Stimulated activated CD8-positive, alpha-beta memory T cell treated with anti-CD3 and anti-CD28 coated beads, Interleukin-7, amount 100 ng/mL, for 48 hours (primary cell): ENCODE data around the gene ARHGEF28.

Experiments used
- DNase-seq, 2 donors: peaks; one replicate each; pipeline ENCODE4 v3.0.0-alpha.2; 2020; ENCODE audit warnings: low read depth in 1 of 2; ENCODE audit errors: extremely low read depth in 1 of 2

The ARHGEF28 gene

DNA sequence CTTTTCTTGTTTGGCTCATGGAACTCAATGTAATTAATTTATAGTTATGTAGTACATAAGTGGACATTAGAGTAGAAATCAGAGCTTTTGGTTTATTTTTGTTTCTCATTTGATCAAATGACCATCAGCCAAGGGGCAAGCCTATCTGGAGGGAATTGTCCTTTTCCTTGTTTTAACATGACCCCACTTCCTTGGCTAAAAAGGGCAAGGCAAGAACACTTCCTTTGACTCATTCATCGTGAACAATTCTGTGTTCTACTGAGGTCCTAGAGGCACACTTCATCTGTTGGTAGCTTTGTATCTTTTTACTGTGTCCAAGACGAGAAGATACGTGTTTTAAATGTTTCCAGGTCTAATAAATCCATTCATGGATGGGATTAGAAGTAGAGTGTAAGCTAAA, 148.9 kb downstream of the ARHGEF28 start:
- DNase-seq: no peak

GRCh38 chr5:73776405-73776804, 150.4 kb downstream of the ARHGEF28 start:
- DNase-seq: no peak

DNA sequence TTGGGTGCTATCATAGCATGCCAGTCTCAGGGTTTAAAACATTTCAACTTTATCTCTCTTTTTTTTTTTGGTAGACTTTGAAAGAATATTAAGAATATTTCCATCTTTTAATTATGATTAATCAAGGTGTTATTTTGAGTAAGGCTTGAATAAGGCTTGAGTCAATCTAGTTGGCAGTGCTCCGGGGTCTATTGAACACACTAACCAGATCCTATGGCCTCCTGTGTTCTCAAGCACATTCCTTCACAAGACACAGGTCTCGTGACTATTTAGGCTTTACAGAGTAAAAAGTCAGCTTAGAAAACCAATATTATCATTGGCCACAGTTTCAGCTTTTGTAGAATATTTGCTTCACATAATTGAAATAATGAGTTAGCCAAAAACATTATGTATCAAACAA, 151.2 kb downstream of the ARHGEF28 start:
- no peak for DNase-seq

DNA sequence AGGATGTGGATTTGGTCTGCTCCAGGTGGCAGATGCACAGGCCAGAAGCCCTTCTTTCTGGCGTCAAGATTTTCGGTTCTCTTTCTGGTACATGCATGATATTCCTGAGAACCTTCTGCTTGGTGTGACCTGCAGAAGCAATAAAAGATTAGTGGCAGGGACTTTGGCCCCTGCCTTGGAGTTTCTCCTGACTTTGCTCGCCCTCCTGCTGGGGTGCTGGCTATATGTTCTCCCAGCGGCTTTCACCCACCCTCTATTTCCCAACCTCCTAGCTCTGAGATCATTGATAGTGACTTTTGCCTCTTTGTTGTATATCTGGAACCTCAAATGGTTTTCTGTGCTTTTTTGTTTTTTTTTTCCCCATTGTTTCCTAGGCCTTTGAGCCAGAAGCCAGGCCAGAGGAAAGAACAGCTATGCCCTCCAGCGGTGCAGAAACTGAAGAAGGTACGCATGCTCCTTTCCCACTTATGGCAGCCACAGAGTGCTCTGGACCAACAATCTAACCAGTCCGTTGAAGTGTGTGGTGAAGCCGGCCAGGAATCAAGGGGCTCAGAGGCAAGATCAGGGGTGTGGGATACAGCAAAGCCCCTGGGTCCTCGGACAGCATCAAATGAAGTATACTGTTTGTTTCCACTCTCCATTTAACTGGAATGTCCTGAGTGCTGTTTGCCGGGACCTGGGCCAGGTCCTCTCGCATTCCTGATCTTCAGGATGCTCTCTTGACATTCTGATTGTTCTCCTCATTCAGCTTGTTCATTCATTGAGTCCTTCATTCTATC, 154.5 kb downstream of the ARHGEF28 start:
- no peak for DNase-seq

GRCh38 chr5:73781107-73781768, 155.2 kb downstream of the ARHGEF28 start:
- no peak for DNase-seq

DNA sequence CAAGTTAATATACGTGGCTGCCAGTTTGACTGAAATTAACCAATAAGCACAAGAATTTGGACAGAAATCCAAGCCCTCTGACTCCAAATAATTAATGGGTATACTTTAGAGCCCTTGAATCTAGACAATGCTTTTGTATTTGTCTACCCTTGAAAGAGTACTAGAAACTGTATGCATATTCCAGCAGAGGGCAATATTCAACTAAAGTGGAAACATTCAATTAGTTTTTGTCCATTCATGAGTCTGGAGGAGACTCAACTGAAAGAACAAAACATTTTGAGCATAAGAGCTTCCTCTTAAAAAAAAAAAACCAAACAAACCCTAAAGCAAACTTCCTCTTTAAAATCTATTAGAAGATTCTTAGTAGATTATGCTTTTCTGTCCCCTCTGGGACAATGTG, 157.8 kb downstream of the ARHGEF28 start:
- DNase-seq: no peak

DNA sequence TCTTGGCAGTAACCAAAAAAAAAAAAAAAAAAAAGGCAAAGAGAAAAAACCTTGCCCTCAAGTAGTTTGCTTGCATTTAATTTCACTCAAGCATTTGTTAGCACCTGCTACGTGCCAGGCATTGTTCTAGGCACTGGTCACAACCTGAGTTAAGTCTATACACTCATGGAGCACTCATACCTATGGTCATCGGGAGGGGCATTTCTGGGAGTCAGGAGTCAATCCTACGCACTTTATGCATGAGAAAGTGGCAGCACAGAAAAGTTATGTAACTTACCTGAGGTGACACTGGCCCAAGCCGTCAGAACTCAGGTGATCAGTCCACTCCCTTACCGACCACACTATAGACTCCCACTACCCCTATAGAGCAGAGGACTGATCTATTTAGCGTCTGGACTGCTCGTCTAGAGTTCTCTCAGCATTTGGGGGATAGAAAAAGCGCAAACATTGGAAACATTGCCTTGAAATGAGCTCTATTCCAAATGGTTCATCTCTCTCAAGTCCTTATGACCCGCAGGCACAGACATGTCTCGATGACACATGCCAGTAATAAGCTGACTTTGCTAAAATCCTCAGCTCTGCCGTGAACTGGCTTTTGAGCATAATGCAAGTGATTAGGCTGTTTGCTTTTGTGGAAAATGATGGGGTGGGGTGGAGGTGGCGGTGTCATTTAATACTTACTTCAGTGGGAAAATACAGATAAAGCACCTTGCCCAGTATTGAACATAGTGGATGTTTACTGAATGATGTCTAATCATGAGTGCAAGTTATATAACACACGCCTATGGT, 160.2 kb downstream of the ARHGEF28 start:
- no peak for DNase-seq

GRCh38 chr5:73789851-73790281, 163.9 kb downstream of the ARHGEF28 start:
- DNase-seq: no peak

DNA sequence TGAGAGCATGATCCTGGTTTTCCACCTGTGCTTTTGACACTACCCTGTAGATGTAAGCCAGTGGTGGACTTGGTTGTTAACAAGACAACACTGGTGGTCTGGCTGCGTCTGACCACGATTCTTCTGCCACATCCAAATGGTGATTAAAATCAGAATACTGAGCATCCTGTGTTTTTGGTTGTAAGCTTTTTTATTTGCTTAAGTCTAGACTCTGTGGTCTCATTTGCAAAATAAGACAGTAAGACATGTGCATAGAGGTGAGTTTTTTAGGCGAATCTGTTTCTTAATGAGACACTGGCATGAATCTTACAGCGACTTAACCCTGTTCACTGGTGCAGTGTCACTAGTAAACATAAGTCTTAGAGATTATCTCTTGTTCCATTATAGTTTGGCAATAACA, 165.4 kb downstream of the ARHGEF28 start:
- no peak for DNase-seq

DNA sequence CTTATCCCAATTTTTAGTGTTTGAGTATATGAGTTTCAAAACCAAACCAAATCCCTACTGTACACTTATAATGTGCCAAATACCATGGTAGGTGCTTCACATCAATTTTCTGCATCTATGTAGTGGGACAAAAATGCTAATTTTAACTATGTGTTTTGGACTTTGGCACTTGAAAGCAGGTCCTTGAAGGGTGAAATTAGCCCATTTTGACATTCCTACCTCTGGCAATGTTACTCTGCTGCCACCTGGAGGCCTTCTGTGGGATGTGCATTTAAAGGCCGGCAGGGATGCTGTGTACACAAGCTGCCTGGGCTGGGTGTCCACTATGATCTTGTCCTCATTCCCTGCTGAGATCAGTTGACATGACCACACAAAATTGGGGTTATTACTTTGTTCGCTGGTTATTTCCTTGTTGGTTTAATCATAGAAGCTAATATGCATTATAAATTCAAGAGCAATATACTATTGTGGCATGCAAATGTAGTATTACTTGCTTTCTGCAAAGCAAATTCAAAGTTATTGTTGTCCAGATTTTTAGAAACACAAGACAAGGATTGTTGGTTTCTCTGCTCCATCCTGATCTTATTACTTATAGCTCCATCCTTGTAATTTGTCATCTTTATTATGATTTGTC, 166.8 kb downstream of the ARHGEF28 start:
- peak in 1 of 2 donors; percentile 31 for DNase-seq

DNA sequence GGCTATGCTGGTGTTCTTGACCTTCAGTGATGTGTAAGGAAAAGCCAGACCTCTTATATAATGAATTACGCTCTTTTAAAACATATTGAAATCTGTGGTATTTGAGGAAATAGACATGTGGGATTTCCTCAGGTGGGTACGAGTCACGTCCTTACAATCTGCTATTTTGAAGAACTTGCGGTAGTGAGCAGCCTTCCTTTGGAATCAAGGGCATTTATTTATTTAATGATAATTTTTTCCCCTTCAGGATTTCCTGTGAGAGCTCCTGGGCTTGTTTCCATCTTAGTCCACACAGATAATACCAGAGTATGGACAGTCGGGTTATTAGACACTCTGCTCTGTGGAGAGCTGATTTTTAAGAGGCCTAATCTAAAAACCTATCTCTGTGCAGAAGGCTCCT, 167.9 kb downstream of the ARHGEF28 start:
- no peak for DNase-seq

DNA sequence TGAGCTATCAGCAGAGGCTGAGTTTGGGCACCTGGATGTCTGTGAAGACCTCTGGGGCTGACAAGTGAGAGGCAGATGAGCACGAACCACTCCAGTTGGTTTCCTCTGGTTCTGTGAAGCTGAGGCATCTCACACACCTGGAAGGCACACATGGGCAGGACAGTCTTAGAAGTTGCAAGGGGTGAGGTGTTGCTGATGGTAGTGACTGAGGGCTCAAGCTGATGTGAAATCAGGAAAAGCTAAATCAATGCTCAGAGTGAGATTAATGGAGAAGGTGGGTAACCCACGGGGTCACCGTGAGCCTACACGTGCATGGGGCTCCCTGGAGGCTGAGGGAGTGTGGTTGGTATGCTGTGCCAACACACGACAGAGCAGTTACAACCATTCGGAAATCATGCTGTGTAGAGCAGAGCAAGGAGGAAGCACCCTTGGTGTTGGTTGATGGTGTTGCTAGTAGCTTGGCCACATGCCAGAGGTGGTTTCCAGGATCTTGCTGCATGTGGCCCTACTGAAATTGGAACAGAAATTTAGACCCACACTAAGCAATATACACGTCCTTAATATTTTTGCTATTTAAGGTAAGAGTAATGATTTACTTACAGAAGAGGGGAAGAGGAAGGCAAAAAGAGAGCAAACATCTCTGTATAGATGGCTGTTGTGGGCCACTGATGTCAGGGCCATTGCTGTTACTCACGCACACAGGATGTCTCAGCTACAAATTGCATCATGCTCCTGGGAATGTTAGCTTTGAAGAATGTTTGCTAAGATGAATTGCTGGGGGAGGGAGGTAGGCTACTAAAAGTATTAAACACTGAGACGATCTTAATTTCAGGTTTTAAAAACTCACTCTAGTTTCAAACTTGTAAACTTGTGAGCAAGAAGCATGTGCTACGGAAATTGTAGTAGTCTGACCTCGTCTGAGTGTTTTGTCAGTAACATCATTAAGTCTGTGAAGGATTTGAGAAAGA, 170.5 kb downstream of the ARHGEF28 start:
- DNase-seq: no peak

GRCh38 chr5:73797132-73797510, 171.1 kb downstream of the ARHGEF28 start:
- DNase-seq: no peak

GRCh38 chr5:73799401-73799972, 173.5 kb downstream of the ARHGEF28 start:
- no peak for DNase-seq

DNA sequence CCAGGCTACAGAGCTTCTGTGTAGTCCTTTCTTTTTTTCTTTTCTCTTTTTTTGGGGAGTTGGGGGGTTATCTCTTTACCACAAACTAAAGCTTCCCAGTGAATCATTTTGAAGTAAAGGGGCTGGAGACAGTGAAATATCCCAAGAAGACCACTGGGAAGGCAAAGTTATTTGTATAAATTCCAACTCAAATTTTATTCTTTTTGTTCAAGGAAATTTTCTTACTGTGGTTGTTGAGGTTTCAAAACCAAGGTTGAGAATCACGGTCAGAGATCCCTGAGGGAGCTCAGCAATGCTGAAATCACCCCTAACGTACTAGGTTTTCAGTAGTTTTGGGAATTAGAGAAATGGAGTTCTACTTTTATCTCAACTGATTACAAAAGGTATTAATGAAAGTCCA, 175.7 kb downstream of the ARHGEF28 start:
- DNase-seq: no peak

GRCh38 chr5:73805449-73805848, 179.5 kb downstream of the ARHGEF28 start:
- no peak for DNase-seq

DNA sequence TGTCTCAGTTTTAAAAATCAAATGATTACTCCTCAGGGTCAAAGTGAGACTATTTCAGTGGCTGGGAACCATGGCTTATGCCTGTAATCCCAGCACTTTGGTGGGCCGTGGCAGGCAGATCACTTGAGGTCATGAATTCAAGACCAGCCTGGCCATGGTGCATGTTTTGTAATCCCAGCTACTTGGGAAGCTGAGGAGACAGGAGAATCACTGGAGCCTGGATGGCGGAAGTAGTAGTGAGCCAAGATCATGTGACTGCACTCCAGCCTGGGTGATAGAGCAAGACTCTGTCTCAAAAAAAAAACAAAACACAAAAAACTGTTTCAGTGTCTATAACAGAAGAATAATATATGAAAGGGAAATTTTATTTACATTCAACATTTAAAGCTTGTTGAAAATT, 182.9 kb downstream of the ARHGEF28 start:
- no peak for DNase-seq

- DNase-seq: no peak
Observed at GRCh38 chr5:73810429-73810828, 184.4 kb downstream of the ARHGEF28 start.

GRCh38 chr5:73812457-73812856, 186.5 kb downstream of the ARHGEF28 start:
- DNase-seq: no peak
